GM19099 (cell line): ENCODE results near the gene RAVER2.

Source experiments
- POLR2A ChIP-seq: IDR thresholded peaks from 3 replicates; pipeline ENCODE4 v1.6.1; 2011; ENCODE audit warnings: low read depth; ENCODE audit not compliant: insufficient read length; ENCODE audit errors: extremely low read depth

Gene RAVER2

DNA sequence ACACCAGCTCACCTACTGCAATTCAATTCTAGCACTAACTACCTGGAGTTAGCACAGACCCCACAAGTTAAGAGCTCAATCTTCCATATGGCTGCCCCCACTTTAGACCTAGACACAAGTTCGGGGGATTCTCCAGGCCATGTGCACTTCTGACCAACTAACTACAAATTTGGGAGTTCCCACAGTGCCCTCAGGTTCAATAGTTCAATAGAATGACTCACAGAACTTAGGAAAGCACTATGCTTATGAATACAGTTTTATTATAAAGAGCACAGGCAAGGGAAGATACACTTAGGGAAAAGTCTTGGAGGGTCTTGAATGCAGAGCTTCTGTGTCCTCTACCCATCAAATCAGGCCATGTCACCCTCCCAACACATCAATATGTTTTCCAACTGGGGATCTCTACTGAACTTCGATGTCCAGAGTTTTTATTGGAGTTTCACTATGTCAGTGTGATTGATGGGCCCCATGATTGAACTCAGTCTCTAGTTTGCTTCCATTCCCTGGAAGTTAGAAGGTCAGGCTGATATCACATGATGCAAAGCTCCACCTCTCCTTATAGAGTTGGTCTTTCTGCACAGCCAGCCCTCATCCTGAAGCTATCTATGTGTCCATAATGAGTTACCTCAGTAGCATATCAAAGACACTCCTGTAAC lies 46.1 kb downstream of the RAVER2 start:
- TF ChIP-seq POLR2A: no peak

DNA sequence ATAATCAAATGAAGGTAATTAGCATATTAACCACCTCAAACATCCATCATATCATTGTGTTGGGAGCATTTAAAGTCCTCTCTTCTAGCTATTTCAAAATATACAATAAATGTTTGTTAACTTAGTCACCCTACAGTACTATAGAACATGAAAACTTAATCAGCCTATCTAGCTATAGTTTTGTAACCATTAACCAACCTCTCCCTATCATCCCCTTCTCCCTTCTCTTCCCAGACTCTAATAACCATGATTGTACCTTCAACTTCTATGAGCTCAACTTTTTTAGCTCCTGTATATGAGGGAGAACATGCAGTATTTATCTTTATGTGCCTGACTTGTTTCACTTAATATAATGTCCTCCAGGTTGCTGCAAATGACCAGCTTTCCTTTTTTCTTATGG lies 54.0 kb downstream of the RAVER2 start:
- TF ChIP-seq POLR2A: no peak

DNA sequence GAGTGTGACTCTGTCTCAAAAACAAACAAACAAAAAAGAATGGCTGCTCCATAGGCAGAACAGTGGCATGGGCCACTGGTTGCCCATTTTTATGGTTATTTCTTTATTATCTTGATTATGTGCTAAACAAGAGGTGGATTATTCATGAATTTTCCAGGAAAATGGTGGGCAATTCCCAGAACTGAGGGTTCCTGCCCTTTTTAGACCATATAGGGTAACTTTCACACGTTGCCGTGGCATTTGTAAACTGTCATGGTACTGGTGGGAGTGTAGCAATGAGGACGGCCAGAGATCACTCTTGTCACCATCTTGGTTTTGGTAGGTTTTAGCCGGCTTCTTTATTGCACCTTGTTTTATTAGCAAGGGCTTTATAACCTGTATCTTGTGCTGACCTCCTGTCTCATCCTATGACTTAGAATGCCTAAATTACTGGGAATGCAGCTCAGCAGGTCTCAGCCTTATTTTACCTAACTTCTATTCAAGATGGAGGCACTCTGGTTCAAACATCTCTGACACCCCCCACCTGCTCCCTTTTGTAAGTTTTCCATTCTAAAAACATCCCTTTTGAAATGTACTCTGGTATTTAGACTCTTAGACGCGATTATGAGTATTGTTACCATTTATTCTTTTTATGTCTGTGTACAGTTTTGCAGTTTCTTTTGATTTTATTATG lies 57.1 kb downstream of the RAVER2 start:
- no peak for TF ChIP-seq POLR2A

DNA sequence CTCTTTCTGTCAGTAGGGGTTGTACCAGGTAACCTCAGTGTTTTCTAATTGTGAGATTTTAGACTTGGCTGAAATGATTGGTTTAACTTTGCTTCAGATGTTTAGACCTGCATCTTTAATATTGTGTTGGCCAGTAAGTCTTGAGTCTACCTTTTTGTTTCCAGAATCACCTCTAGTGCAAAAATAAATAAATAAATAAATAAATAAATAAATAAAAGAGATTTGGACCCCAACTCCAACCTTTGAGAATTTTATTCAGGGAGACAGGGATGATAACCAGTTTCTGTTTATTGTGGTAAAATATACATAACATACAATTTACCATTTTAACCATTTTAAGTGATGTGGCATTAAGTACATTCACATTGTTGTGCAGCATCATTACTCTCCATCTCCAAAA lies 64.4 kb downstream of the RAVER2 start:
- no peak for TF ChIP-seq POLR2A

DNA sequence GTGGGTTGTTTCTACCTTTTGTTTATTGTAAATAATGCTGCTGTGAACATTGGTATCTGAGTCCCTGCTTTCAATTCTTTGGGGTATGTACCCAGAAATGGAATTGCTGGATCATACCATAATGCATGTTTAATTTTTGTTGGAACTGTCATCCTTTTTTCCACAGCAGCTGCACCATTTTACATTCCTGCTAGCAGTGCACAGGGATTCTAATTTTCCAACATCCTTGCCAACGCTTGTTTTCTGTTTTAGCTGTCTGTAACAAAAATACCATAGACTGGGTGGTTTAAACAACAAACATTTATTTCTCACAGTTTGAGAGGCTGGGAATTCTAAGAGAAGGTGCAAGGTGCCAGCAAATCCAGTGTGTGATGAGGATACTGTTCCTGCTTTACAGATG lies 65.1 kb downstream of the RAVER2 start:
- TF ChIP-seq POLR2A: no peak

GRCh38 chr1:64811131-64811530 lies 66.3 kb downstream of the RAVER2 start:
- no peak for TF ChIP-seq POLR2A

- TF ChIP-seq POLR2A: no peak
Observed at GRCh38 chr1:64814427-64814826, 69.6 kb downstream of the RAVER2 start.

GRCh38 chr1:64822621-64823020 lies 77.7 kb downstream of the RAVER2 start:
- no peak for TF ChIP-seq POLR2A

DNA sequence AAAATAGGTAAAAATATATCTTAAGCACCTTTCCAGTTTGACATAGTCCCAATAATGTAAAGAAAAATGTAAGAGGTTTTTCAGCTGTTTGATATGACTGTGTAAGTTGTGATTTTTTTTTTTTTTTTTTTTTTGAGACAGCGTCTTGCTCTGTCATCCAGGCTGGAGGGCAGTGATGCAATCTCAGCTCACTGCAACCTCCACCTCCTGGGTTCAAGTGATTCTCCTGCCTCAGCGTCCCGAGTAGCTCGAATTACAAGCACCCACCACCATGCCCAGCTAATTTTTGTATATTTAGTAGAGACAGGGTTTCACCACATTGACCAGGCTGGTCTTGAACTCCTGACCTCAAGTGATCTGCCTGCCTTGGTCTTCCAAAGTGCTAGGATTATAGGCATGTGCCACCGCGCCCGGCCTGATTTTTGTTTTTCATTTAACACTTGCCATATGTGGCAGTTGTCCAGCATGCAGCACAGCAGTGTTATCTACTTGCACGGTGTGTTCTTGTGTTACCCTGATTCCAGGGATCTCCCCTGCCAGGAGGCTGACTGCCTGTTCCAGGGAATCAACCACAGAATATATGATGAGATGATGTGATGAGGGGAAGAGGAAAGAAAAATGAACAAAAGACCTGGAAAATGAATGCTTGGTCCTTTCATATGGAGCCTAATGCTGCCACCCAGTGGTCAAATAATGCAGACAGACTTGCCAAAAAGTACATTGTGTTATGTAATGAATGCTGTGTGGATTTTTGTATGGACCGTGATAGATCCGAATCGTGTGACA lies 79.0 kb downstream of the RAVER2 start:
- TF ChIP-seq POLR2A: no peak

GRCh38 chr1:64826991-64827390 lies 82.1 kb downstream of the RAVER2 start:
- TF ChIP-seq POLR2A: no peak

GRCh38 chr1:64828829-64829228 lies 84.0 kb downstream of the RAVER2 start:
- no peak for TF ChIP-seq POLR2A

DNA sequence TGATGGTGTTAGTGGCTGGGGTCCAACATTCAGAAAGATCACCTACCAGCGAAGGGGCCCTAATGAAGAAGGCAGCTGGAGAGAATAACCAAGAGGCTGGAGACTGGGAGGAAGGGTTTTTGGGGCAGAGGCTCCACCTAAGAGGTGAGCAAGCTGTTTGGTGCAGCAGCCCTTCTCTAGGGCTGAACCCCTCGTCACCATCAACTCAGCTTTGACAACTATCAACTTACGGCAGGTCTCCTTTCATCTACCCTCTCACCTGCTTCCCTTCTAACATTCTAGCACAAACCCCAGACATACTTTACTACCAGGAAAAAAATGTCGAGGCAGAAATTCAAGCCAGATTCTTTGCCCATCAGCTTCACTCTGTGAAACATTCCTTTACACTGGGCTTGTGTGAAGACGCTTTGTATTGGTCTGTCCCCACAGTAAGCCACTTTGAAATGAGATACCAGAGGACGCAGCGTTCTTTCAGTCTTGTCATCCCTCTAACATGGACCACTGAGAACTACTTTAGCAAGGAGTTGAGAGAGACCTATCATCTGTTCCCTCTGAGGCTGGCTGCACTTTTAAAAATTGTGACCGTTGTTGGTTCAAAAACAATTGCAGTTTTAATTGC lies 84.6 kb downstream of the RAVER2 start:
- TF ChIP-seq POLR2A: no peak

GRCh38 chr1:64830030-64830651 lies 85.3 kb downstream of the RAVER2 start:
- no peak for TF ChIP-seq POLR2A

DNA sequence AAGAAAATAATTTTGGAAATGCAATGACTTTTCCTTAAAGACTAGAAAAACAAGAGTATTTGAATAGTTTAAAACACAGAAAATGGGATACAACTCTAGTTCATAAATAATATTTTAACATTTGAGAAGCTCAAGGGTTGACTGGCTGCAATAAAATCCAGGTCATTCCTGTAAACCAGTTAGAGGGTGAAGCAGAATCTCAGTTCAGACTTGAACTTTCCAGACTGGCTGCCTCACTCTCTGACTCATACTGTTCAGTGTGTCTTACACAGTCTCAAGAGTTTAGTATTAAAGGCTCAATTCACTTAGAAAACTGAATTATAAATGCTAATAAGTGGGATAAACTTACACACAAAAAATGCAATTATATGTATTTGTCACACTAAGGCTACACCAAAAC lies 89.9 kb downstream of the RAVER2 start:
- TF ChIP-seq POLR2A: no peak

DNA sequence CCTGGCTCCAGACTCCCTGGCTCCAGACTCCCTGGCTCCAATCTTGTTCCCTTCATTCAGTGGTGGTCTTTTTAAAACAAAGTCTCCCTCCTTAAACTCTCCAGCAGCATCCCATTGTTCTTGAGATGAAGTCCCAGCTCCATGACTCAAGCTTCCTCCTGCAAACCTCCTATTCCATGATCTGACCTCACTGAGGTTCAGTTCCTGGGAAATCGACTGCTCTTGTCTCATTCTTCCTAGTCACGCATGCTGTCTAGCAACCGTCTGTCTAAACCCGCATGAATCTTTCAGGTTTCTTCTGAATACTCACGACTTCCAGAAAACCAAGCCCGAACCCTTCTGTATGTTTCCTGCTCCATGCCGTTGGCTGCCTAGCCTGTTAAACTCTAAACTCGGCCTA lies 91.9 kb downstream of the RAVER2 start:
- TF ChIP-seq POLR2A: no peak
